ENCODE measurements around the gene FGF2.

DNA sequence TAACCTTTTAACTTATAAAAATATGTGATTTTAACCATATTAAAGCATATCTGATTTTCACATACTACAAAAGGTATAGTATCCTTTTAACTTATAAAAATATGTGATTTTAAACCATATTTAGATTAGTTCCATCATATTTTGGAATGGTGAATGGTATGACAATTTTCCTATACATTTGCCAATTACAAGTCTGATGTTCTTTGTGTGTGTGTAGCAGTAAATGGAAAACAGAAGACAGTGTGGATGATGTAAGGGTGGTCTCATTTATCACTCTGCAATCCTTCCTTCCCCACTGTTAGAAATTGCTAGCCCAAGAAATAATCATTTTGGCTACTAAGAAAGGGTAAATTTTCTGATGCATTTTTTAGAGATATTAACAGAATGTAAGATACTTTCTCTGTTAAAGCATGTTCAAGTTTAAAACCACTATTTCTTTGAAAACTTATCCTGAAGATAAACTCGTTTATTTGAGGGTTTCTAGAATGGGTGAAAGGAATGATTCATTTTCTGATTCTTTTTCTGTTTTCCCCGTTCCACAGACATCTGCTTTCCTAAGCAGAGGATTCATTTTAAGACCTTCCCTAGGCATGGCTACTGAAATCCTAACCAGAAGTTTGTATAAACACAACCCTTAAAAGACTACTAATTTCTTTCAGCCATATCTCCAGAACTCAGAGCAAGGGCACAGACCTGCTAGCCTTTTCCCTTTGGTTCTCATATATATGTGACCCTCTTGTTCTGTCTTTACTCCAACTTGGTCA lies 74.8 kb downstream of the FGF2 start:
- TF ChIP-seq, protein P1, sequence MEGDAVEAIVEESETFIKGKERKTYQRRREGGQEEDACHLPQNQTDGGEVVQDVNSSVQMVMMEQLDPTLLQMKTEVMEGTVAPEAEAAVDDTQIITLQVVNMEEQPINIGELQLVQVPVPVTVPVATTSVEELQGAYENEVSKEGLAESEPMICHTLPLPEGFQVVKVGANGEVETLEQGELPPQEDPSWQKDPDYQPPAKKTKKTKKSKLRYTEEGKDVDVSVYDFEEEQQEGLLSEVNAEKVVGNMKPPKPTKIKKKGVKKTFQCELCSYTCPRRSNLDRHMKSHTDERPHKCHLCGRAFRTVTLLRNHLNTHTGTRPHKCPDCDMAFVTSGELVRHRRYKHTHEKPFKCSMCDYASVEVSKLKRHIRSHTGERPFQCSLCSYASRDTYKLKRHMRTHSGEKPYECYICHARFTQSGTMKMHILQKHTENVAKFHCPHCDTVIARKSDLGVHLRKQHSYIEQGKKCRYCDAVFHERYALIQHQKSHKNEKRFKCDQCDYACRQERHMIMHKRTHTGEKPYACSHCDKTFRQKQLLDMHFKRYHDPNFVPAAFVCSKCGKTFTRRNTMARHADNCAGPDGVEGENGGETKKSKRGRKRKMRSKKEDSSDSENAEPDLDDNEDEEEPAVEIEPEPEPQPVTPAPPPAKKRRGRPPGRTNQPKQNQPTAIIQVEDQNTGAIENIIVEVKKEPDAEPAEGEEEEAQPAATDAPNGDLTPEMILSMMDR (conservative IDR thresholded peaks at IDR 0.05): no peak
- TF ChIP-seq EZH2 (IDR thresholded peaks at IDR 0.05; ENCODE audit: low read depth): no peak

Measured in PC-9 (cell line).